IMR-90 (cell line): ENCODE data around the gene TUBB6.

Source experiments
- CTCF ChIP-seq: conservative IDR thresholded peaks from 2 replicates; pipeline ENCODE4 v1.5.1; 2012; ENCODE audit warnings: mild to moderate bottlenecking, low read depth, low read length, improper control_type of control experiment
- MXI1 ChIP-seq: IDR thresholded peaks from 2 replicates; pipeline ENCODE4 v1.6.1; 2012; ENCODE audit warnings: low read depth, mild to moderate bottlenecking, low read length, moderate library complexity, borderline replicate concordance
- NFE2L2 ChIP-seq: fragments of 150-350 bp; IDR thresholded peaks from 2 replicates; pipeline ENCODE4 v1.6.1; 2016; ENCODE audit warnings: low read depth, mild to moderate bottlenecking, low read length
- POLR2A ChIP-seq: IDR thresholded peaks from 2 replicates; pipeline ENCODE4 v1.6.1; 2012; ENCODE audit warnings: mild to moderate bottlenecking, low read depth, low read length
- USF2 ChIP-seq: fragments of 150-350 bp; IDR thresholded peaks from 2 replicates; pipeline ENCODE4 v1.6.1; 2017; ENCODE audit warnings: mild to moderate bottlenecking, antibody characterized with exemption, low read length, low read depth

- no peak for TF ChIP-seq CTCF
- no peak for TF ChIP-seq NFE2L2
- no peak for TF ChIP-seq USF2
- TF ChIP-seq POLR2A, result peak; percentile 23; the same call in 1 of the 2 replicates
- no peak for TF ChIP-seq MXI1
Measured at GRCh38 chr18:12324991-12325725, 17.1 kb downstream of the TUBB6 start.
